LNCaP clone FGC (cell line): Measurements from ENCODE around the gene CBY2.

Experiments
- DNase-seq: peaks from one replicate; pipeline ENCODE4 v3.0.0-alpha.2; 2011; ENCODE audit warnings: low read depth
- H3K4me3 ChIP-seq: 2 replicates; pipeline ENCODE4 v1.5.1; 2011; ENCODE audit warnings: mild to moderate bottlenecking, low read depth, low read length, control low read depth
- CTCF ChIP-seq: IDR thresholded peaks from 2 replicates; pipeline ENCODE4 v1.5.1; 2012; ENCODE audit warnings: mild to moderate bottlenecking; ENCODE audit not compliant: control insufficient read depth, insufficient read depth; ENCODE audit errors: extremely low read depth

The CBY2 gene

GRCh38 chr13:45721203-45721731, 19.1 kb downstream of the CBY2 start:
- no peak for DNase-seq
- H3K4me3 ChIP-seq = no peak overlapping the region
- no peak for TF ChIP-seq CTCF

DNA sequence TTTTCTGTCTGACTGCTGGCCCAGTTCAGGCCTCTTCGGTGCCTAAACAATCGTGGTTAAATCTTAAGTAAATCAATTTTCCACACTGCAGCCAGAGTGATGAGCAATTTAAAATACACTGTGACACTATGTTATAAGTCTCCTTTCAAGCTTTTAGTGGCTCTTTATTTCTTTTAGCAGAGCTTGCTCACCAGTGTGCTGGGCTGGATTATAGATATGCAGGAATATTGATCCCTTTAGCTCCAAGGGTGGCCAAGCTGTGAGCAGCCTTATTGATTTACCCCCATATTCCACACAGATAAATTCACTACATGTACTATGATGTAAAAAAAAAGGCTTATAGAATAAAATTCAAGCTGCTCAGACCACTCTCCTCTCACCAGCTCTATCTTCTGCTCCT, 21.7 kb downstream of the CBY2 start:
- no peak for DNase-seq
- no peak overlapping the region for H3K4me3 ChIP-seq
- no peak for TF ChIP-seq CTCF

DNA sequence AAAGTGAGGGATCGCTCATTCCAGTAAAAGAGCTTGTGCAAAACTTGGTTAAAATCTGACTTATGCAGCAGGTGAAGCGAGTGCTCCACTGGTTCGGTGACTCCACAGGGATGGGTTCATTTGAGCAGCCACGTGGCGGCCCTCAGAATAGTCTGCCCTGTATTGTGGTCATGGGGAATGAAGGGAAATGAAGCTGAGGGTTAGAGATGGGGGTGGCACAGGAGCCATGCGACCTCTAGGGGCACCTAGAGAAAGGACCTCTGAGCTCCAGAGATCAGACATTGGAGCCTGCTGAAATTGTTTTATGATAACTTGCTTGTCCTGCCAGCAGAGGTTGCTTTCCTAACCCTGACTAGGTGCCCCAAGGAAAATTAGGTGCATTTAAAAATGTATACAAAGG, 26.6 kb downstream of the CBY2 start:
- DNase-seq = no peak
- no peak overlapping the region for H3K4me3 ChIP-seq
- TF ChIP-seq CTCF = peak; percentile 39

GRCh38 chr13:45731455-45731854, 29.3 kb downstream of the CBY2 start:
- no peak for DNase-seq
- TF ChIP-seq CTCF = no peak
- H3K4me3 ChIP-seq = no peak overlapping the region

- H3K4me3 ChIP-seq = no peak overlapping the region
- DNase-seq = no peak
- TF ChIP-seq CTCF = no peak
Observed at GRCh38 chr13:45732916-45733315, 30.8 kb downstream of the CBY2 start.

DNA sequence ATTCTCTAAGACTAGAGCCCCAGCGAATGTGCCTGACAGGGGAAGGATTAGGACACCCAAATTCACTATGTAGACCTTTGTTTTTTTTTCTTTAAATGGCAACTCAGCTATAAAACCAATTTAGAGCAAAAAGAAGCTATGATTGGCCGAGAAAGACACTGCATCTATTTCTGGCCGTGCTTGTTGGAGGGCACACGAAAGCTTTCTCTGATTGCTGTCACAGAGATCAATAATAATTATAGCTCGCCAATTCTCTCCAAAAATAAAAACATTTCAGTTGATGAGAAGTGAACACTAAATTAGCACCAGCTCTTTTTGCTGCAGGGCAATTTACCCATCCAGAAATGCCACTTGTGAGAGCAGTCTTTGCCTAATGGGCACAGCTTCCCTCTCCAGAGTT, 31.2 kb downstream of the CBY2 start:
- H3K4me3 ChIP-seq = no peak overlapping the region
- no peak for DNase-seq
- no peak for TF ChIP-seq CTCF

DNA sequence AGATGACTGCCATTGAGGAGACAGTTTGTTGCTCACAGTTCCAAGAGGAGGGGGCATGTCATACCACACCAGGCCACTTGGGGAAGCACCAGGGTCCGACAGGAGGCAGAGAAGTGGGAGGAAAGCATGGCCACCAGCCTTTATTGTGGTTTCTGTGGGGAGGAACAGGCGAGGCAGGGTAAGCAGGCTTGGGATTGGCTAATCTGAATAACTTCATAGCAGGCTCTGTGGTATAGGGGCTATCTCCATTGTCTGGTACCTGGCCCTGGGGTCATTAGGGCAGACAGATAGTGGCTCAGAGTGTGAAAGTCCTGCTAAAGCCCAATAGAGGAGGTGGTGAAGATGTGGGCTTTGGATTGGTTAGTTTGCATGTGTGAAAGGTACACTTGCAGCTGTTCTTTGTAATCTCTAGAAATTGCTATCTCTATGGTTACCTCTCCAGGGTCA, 35.5 kb downstream of the CBY2 start:
- H3K4me3 ChIP-seq = no peak overlapping the region
- TF ChIP-seq CTCF = no peak
- DNase-seq = no peak
